SU-DHL-6 (cell line): ENCODE measurements around the gene OR2W3.

ENCODE experiments used
- H2AFZ ChIP-seq: fragments of 200-600 bp; sonication (generic); 2 replicates; pipeline ENCODE4 v1.6.1; 2014; ENCODE audit warnings: low read depth, mild to moderate bottlenecking, moderate library complexity, mixed read lengths, antibody characterized with exemption, low read length; ENCODE audit not compliant: severe bottlenecking
- H3F3A ChIP-seq: fragments of 200-600 bp; shearing (Covaris generic); 2 replicates; pipeline ENCODE4 v1.6.0; 2016; ENCODE audit warnings: antibody characterized with exemption, mild to moderate bottlenecking; ENCODE audit not compliant: insufficient read depth
- H3K27ac ChIP-seq: fragments of 200-600 bp; sonication (generic); 2 replicates; pipeline ENCODE4 v1.5.1; 2016; ENCODE audit warnings: low read depth, mild to moderate bottlenecking, low read length, moderate library complexity, mixed read lengths
- H3K27me3 ChIP-seq: fragments of 200-600 bp; sonication (generic), shearing (Covaris generic); 2 replicates; pipeline ENCODE4 v1.6.0; 2014; ENCODE audit warnings: mild to moderate bottlenecking, low read length
- H3K36me3 ChIP-seq: fragments of 200-600 bp; sonication (generic); 2 replicates; pipeline ENCODE4 v1.6.1; 2014; ENCODE audit warnings: mild to moderate bottlenecking, low read length, mixed read lengths
- H3K4me2 ChIP-seq: fragments of 300-600, 200-600 bp; shearing (Covaris generic), sonication (generic); 2 replicates; pipeline ENCODE4 v1.6.0; 2014; ENCODE audit warnings: low read length, low read depth, mild to moderate bottlenecking; ENCODE audit not compliant: poor library complexity, severe bottlenecking
- H3K4me3 ChIP-seq: fragments of 200-600 bp; sonication (generic); 2 replicates; pipeline ENCODE4 v1.5.1; 2014; ENCODE audit warnings: antibody characterized with exemption, low read length, mild to moderate bottlenecking, mixed read lengths; ENCODE audit not compliant: insufficient read depth, poor library complexity, severe bottlenecking
- H3K79me2 ChIP-seq: fragments of 200-600 bp; sonication (generic); 2 replicates; pipeline ENCODE4 v1.6.1; 2014; ENCODE audit warnings: mild to moderate bottlenecking, low read length, moderate library complexity; ENCODE audit not compliant: insufficient read depth
- H3K9ac ChIP-seq: fragments of 200-600 bp; sonication (generic); 2 replicates; pipeline ENCODE4 v1.7.0; 2014; ENCODE audit warnings: mild to moderate bottlenecking, low read length
- H3K9me2 ChIP-seq: fragments of 200-600 bp; sonication (generic); replicated peaks from 2 replicates; pipeline ENCODE4 v1.6.1; 2014; ENCODE audit warnings: low read length; ENCODE audit not compliant: insufficient read depth
- H3K9me3 ChIP-seq: fragments of 200-600 bp; sonication (generic); 2 replicates; pipeline ENCODE4 v1.6.1; 2014; ENCODE audit warnings: low read length, mixed read lengths; ENCODE audit not compliant: insufficient read depth
- H4K20me1 ChIP-seq: fragments of 200-600 bp; sonication (generic); 2 replicates; pipeline ENCODE4 v1.6.1; 2014; ENCODE audit warnings: low read depth, mild to moderate bottlenecking, antibody characterized with exemption, low read length, moderate library complexity, mixed read lengths
- EZH2phosphoT487 ChIP-seq: fragments of 200-600 bp; sonication (generic), shearing (Covaris generic); conservative IDR thresholded peaks from 2 replicates; pipeline ENCODE4 v1.6.1; 2018; ENCODE audit warnings: mild to moderate bottlenecking, antibody characterized with exemption, low read length, moderate library complexity, mixed read lengths
- TF ChIP-seq, protein P1 (sequence below): fragments of 200-600 bp; sonication (generic); IDR thresholded peaks from one replicate; pipeline ENCODE4 v1.5.1; 2017; ENCODE audit warnings: antibody characterized with exemption, mild to moderate bottlenecking, low read length, moderate library complexity; ENCODE audit not compliant: insufficient read depth, poor library complexity, severe bottlenecking

The OR2W3 gene

DNA sequence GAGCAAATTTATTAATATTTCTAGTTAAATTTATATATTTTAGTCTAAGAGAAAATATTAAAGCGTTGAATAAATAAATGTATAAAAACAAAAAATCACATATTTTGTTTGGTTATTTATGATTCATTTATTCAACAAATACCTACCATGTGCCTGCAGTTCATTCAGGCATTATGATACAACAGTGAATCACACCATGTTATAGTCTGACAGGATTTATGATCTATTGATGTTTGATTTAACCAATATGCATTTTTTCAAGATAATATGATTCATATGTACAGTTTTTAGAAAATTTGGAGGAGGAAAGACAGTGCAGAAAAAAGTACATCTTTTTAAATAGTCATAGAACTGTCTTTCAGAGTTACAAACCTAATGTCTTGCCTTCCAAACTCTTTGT lies 45.8 kb upstream of the OR2W3 start:
- H3K9me2 ChIP-seq, result no peaks in the 10 kb centered on the region
- TF ChIP-seq, protein P1, sequence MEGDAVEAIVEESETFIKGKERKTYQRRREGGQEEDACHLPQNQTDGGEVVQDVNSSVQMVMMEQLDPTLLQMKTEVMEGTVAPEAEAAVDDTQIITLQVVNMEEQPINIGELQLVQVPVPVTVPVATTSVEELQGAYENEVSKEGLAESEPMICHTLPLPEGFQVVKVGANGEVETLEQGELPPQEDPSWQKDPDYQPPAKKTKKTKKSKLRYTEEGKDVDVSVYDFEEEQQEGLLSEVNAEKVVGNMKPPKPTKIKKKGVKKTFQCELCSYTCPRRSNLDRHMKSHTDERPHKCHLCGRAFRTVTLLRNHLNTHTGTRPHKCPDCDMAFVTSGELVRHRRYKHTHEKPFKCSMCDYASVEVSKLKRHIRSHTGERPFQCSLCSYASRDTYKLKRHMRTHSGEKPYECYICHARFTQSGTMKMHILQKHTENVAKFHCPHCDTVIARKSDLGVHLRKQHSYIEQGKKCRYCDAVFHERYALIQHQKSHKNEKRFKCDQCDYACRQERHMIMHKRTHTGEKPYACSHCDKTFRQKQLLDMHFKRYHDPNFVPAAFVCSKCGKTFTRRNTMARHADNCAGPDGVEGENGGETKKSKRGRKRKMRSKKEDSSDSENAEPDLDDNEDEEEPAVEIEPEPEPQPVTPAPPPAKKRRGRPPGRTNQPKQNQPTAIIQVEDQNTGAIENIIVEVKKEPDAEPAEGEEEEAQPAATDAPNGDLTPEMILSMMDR, result no peak
- TF ChIP-seq EZH2phosphoT487, result no peak
- no peaks in the 10 kb centered on the region for H4K20me1 ChIP-seq
- no peak overlapping the region for H3K4me3 ChIP-seq
- no peak overlapping the region for H3K4me2 ChIP-seq
- H3K36me3 ChIP-seq, result no peaks in the 10 kb centered on the region
- H3K27ac ChIP-seq, result no peak overlapping the region
- no peaks in the 10 kb centered on the region for H3K9me3 ChIP-seq
- H3K79me2 ChIP-seq, result no peaks in the 10 kb centered on the region
- H3K27me3 ChIP-seq, result no peaks in the 10 kb centered on the region
- no peaks in the 10 kb centered on the region for H3F3A ChIP-seq
- no peak overlapping the region for H3K9ac ChIP-seq
- H2AFZ ChIP-seq, result no peak overlapping the region

DNA sequence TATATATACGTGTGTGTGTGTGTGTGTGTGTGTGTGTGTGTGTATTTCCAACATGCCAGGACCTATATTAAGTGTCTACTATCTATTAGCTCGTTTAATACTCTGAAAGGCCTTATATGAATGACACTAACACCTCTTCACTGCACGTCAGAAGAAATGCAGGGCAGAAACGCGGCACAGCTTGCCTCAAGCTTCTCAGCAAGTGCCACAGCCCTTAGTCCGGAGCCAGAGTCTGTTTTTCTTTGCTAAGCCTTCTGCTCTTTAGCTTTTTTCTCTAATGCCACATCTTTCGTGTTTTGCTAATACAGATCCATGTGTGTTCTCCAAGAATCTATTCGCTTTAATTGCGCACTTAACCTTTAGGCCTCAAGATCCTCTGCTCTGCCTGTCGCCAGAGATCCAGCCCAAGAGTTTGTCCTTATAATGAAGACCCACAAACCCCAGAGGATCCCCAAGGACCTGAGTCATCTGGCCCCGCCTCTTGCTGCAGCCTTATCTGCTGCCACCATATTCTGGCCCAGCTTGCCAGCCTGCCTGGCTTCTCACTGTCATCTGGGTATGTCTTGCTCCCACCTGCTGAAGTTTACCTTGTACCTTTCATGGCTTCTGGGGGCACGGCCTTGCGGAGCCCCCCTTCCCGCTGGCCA lies 40.4 kb upstream of the OR2W3 start:
- Histone ChIP-seq H4K20me1 (no peaks in the 10 kb centered on the region), H3K4me3 (no peak overlapping the region), H3K4me2 (no peak overlapping the region), H3K9me3 (no peaks in the 10 kb centered on the region), H2AFZ (no peak overlapping the region), H3K27me3 (no peaks in the 10 kb centered on the region), H3K9me2 (no peaks in the 10 kb centered on the region), H3K36me3 (no peaks in the 10 kb centered on the region), H3K79me2 (no peaks in the 10 kb centered on the region), H3F3A (no peaks in the 10 kb centered on the region), H3K9ac (no peak overlapping the region), H3K27ac (no peak overlapping the region)
- TF ChIP-seq, protein P1, result no peak
- no peak for TF ChIP-seq EZH2phosphoT487

- Histone ChIP-seq H3K36me3 (no peaks in the 10 kb centered on the region), H2AFZ (no peak overlapping the region), H3K4me3 (no peak overlapping the region), H3F3A (no peaks in the 10 kb centered on the region), H3K4me2 (no peak overlapping the region), H3K9me3 (no peaks in the 10 kb centered on the region), H3K9ac (no peak overlapping the region), H3K9me2 (no peaks in the 10 kb centered on the region), H4K20me1 (no peaks in the 10 kb centered on the region), H3K27ac (no peak overlapping the region), H3K27me3 (no peaks in the 10 kb centered on the region), H3K79me2 (no peaks in the 10 kb centered on the region)
- TF ChIP-seq, protein P1, result no peak
- no peak for TF ChIP-seq EZH2phosphoT487
Measured at GRCh38 chr1:247855911-247856310, 39.5 kb upstream of the OR2W3 start.
